ENCODE measurements around the gene FCRL4. TPM values are rescaled to one million over a fixed set of nuclear protein-coding genes. Genes with fewer than 3 reads are reported as not detected.
A peak's percentile ranks its signal among the peaks of the same experiment; 100 is the strongest.

Gene FCRL4
- total RNA-seq, 1 experiment from 2014 or later = not detected

DNA sequence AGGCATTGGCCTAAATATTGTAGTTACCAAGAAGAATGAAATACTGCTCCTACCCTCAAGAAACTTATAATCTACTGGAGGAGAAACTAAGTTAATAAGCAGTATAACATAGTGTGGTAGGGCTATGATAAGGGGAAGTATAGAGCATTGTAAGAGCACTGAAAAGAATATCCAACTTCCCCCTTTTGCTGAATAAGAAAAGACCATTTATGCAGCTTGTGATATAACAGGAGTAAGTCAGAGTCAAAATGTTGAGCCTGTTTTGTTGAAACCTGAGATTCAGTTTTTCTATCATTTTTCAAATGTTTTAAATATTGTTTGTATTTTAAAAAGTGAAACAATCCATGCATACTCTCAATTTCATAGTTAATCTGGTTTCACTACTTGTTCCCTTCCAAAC is 48.3 kb upstream of the FCRL4 start:
- H3K4me1 Mint-ChIP-seq = no peaks in the 10 kb centered on the region
- H3K36me3 Mint-ChIP-seq = no peaks in the 10 kb centered on the region
- TF ChIP-seq, protein P1, sequence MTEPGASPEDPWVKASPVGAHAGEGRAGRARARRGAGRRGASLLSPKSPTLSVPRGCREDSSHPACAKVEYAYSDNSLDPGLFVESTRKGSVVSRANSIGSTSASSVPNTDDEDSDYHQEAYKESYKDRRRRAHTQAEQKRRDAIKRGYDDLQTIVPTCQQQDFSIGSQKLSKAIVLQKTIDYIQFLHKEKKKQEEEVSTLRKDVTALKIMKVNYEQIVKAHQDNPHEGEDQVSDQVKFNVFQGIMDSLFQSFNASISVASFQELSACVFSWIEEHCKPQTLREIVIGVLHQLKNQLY (CRISPR knock-in tag; IDR thresholded peaks at IDR 0.05) = no peak
- TF ChIP-seq TP53 (CRISPR knock-in tag; IDR thresholded peaks at IDR 0.05) (no peak), CREM (CRISPR knock-in tag; IDR thresholded peaks at IDR 0.05) (no peak), FOXP1 (CRISPR knock-in tag; IDR thresholded peaks at IDR 0.05; ENCODE audit: borderline replicate concordance) (no peak)
- TF ChIP-seq, protein P2, sequence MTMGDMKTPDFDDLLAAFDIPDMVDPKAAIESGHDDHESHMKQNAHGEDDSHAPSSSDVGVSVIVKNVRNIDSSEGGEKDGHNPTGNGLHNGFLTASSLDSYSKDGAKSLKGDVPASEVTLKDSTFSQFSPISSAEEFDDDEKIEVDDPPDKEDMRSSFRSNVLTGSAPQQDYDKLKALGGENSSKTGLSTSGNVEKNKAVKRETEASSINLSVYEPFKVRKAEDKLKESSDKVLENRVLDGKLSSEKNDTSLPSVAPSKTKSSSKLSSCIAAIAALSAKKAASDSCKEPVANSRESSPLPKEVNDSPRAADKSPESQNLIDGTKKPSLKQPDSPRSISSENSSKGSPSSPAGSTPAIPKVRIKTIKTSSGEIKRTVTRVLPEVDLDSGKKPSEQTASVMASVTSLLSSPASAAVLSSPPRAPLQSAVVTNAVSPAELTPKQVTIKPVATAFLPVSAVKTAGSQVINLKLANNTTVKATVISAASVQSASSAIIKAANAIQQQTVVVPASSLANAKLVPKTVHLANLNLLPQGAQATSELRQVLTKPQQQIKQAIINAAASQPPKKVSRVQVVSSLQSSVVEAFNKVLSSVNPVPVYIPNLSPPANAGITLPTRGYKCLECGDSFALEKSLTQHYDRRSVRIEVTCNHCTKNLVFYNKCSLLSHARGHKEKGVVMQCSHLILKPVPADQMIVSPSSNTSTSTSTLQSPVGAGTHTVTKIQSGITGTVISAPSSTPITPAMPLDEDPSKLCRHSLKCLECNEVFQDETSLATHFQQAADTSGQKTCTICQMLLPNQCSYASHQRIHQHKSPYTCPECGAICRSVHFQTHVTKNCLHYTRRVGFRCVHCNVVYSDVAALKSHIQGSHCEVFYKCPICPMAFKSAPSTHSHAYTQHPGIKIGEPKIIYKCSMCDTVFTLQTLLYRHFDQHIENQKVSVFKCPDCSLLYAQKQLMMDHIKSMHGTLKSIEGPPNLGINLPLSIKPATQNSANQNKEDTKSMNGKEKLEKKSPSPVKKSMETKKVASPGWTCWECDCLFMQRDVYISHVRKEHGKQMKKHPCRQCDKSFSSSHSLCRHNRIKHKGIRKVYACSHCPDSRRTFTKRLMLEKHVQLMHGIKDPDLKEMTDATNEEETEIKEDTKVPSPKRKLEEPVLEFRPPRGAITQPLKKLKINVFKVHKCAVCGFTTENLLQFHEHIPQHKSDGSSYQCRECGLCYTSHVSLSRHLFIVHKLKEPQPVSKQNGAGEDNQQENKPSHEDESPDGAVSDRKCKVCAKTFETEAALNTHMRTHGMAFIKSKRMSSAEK (CRISPR knock-in tag; IDR thresholded peaks at IDR 0.05; ENCODE audit: borderline replicate concordance) = no peak
- TF ChIP-seq, protein P3, sequence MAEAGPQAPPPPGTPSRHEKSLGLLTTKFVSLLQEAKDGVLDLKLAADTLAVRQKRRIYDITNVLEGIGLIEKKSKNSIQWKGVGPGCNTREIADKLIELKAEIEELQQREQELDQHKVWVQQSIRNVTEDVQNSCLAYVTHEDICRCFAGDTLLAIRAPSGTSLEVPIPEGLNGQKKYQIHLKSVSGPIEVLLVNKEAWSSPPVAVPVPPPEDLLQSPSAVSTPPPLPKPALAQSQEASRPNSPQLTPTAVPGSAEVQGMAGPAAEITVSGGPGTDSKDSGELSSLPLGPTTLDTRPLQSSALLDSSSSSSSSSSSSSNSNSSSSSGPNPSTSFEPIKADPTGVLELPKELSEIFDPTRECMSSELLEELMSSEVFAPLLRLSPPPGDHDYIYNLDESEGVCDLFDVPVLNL (CRISPR knock-in tag; IDR thresholded peaks at IDR 0.05; ENCODE audit: borderline replicate concordance, low read depth) = no peak
- TF ChIP-seq, protein P4, sequence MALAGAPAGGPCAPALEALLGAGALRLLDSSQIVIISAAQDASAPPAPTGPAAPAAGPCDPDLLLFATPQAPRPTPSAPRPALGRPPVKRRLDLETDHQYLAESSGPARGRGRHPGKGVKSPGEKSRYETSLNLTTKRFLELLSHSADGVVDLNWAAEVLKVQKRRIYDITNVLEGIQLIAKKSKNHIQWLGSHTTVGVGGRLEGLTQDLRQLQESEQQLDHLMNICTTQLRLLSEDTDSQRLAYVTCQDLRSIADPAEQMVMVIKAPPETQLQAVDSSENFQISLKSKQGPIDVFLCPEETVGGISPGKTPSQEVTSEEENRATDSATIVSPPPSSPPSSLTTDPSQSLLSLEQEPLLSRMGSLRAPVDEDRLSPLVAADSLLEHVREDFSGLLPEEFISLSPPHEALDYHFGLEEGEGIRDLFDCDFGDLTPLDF (CRISPR knock-in tag; IDR thresholded peaks at IDR 0.05) = no peak
- TF ChIP-seq, protein P5, sequence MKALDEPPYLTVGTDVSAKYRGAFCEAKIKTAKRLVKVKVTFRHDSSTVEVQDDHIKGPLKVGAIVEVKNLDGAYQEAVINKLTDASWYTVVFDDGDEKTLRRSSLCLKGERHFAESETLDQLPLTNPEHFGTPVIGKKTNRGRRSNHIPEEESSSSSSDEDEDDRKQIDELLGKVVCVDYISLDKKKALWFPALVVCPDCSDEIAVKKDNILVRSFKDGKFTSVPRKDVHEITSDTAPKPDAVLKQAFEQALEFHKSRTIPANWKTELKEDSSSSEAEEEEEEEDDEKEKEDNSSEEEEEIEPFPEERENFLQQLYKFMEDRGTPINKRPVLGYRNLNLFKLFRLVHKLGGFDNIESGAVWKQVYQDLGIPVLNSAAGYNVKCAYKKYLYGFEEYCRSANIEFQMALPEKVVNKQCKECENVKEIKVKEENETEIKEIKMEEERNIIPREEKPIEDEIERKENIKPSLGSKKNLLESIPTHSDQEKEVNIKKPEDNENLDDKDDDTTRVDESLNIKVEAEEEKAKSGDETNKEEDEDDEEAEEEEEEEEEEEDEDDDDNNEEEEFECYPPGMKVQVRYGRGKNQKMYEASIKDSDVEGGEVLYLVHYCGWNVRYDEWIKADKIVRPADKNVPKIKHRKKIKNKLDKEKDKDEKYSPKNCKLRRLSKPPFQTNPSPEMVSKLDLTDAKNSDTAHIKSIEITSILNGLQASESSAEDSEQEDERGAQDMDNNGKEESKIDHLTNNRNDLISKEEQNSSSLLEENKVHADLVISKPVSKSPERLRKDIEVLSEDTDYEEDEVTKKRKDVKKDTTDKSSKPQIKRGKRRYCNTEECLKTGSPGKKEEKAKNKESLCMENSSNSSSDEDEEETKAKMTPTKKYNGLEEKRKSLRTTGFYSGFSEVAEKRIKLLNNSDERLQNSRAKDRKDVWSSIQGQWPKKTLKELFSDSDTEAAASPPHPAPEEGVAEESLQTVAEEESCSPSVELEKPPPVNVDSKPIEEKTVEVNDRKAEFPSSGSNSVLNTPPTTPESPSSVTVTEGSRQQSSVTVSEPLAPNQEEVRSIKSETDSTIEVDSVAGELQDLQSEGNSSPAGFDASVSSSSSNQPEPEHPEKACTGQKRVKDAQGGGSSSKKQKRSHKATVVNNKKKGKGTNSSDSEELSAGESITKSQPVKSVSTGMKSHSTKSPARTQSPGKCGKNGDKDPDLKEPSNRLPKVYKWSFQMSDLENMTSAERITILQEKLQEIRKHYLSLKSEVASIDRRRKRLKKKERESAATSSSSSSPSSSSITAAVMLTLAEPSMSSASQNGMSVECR (CRISPR knock-in tag; IDR thresholded peaks at IDR 0.05; ENCODE audit: borderline replicate concordance) = no peak
- TF ChIP-seq, protein P6, sequence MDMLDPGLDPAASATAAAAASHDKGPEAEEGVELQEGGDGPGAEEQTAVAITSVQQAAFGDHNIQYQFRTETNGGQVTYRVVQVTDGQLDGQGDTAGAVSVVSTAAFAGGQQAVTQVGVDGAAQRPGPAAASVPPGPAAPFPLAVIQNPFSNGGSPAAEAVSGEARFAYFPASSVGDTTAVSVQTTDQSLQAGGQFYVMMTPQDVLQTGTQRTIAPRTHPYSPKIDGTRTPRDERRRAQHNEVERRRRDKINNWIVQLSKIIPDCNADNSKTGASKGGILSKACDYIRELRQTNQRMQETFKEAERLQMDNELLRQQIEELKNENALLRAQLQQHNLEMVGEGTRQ (CRISPR knock-in tag; IDR thresholded peaks at IDR 0.05) = no peak
- no peak overlapping the region for H3K27ac Mint-ChIP-seq
- no peaks in the 10 kb centered on the region for H3K27me3 Mint-ChIP-seq (ENCODE audit: low read depth)
- ATAC-seq (no peak), DNase-seq (ENCODE audit: low spot score) (no peak)
- H3K9me3 Mint-ChIP-seq = no peaks in the 10 kb centered on the region
- no peak overlapping the region for H3K4me3 Mint-ChIP-seq
- POLR2A ChIA-PET = no interaction called here
- CTCF ChIA-PET = interaction anchor here (1.5 kb wide), 1 partner anchor 66 kb away, joined by 5 read pairs; no protein-coding TSS in a partner anchor

DNA sequence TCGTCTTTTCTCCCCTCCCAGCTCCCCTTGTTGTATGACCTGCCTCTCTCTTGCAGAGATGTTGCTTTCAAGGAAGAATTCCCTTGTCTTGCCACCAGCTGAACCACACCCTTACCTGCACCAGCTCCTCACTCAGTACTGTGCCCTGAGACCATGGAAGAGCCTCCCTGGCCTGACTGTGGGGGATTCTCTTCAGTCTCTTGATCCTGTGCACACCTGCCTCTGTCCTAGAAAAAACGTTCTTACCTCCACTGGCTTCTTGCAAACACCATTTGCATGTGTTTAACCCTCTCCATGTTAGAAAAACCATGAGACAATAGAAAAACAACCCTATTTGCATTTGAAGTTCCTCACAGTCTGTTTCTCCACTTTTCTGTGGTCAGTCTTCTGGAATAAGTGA is 43.3 kb upstream of the FCRL4 start:
- Mint-ChIP-seq H3K4me3 (no peak overlapping the region), H3K27me3 (ENCODE audit: low read depth) (no peaks in the 10 kb centered on the region), H3K9me3 (peaks cover 3% of the 10 kb centered on the region; the same call in 1 of the 2 replicates), H3K27ac (no peak overlapping the region), H3K4me1 (no peaks in the 10 kb centered on the region), H3K36me3 (no peaks in the 10 kb centered on the region)
- ChIA-PET CTCF (interaction anchor here (0.6 to 1.9 kb wide), 4 partner anchors 50 to 309 kb away, joined by 3 to 12 read pairs (median 4); no protein-coding TSS in a partner anchor), POLR2A (no interaction called here)
- ATAC-seq = peak; percentile 78
- DNase-seq (ENCODE audit: low spot score) = no peak
- TF ChIP-seq, protein P7, sequence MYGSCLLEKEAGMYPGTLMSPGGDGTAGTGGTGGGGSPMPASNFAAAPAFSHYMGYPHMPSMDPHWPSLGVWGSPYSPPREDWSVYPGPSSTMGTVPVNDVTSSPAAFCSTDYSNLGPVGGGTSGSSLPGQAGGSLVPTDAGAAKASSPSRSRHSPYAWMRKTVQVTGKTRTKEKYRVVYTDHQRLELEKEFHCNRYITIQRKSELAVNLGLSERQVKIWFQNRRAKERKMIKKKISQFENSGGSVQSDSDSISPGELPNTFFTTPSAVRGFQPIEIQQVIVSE (CRISPR knock-in tag; IDR thresholded peaks at IDR 0.05; ENCODE audit: borderline replicate concordance) = no peak
- TF ChIP-seq NFYB (CRISPR knock-in tag; conservative IDR thresholded peaks at IDR 0.05; ENCODE audit: low read depth) (no peak), ATF1 (CRISPR knock-in tag; IDR thresholded peaks at IDR 0.05) (no peak)
- TF ChIP-seq, protein P8, sequence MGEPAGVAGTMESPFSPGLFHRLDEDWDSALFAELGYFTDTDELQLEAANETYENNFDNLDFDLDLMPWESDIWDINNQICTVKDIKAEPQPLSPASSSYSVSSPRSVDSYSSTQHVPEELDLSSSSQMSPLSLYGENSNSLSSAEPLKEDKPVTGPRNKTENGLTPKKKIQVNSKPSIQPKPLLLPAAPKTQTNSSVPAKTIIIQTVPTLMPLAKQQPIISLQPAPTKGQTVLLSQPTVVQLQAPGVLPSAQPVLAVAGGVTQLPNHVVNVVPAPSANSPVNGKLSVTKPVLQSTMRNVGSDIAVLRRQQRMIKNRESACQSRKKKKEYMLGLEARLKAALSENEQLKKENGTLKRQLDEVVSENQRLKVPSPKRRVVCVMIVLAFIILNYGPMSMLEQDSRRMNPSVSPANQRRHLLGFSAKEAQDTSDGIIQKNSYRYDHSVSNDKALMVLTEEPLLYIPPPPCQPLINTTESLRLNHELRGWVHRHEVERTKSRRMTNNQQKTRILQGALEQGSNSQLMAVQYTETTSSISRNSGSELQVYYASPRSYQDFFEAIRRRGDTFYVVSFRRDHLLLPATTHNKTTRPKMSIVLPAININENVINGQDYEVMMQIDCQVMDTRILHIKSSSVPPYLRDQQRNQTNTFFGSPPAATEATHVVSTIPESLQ (CRISPR knock-in tag; IDR thresholded peaks at IDR 0.05) = no peak
- TF ChIP-seq, protein P6 (CRISPR knock-in tag; IDR thresholded peaks at IDR 0.05) = no peak
- TF ChIP-seq, protein P1 (CRISPR knock-in tag; IDR thresholded peaks at IDR 0.05) = no peak
- TF ChIP-seq, protein P9, sequence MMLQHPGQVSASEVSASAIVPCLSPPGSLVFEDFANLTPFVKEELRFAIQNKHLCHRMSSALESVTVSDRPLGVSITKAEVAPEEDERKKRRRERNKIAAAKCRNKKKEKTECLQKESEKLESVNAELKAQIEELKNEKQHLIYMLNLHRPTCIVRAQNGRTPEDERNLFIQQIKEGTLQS (CRISPR knock-in tag; conservative IDR thresholded peaks at IDR 0.05) = no peak
